PC-3 (cell line): ENCODE results near the gene ARHGAP4. TPM values are rescaled to one million over a fixed set of nuclear protein-coding genes. Genes with fewer than 3 reads are reported as not detected.

ENCODE experiments used
- ATAC-seq: fragments of 200-7000 bp; cut with Tn5 transposase; 2 replicates; pipeline ENCODE4 v1.9.1; 2020; ENCODE audit warnings: mild to moderate bottlenecking, moderate library complexity
- BruUV-seq: library from RNA; stranded (reverse); fragments of 400-500 nt; replicated peaks from 2 replicates; lab custom pipeline; 2021; lab: Mats Ljungman, UMichigan
- CTCF ChIA-PET: fragments of 300-600 bp; sonication (Branson Sonifier 250); formaldehyde crosslinking; loops from one replicate; lab custom pipeline; 2022; ENCODE audit warnings: antibody characterized with exemption; lab: Charles Lee
- POLR2A ChIA-PET: fragments of 300-600 bp; sonication (Branson Sonifier 250); formaldehyde crosslinking; loops from one replicate; lab custom pipeline; 2022; ENCODE audit warnings: antibody characterized with exemption; ENCODE audit not compliant: unreplicated experiment; lab: Charles Lee
- DNase-seq: peaks from one replicate; pipeline ENCODE4 v3.0.0-alpha.2; 2015
- H2AFZ ChIP-seq: fragments of 300-600 bp; sonication (generic); 2 replicates; pipeline ENCODE4 v1.6.0; 2016; ENCODE audit warnings: antibody characterized with exemption, low read length
- H3F3A ChIP-seq: fragments of 300-600 bp; sonication (generic); one replicate; pipeline ENCODE4 v1.6.0; 2017; ENCODE audit warnings: antibody characterized with exemption, low read length, control low read depth, mild to moderate bottlenecking; ENCODE audit not compliant: unreplicated experiment
- H3K27ac ChIP-seq: fragments of 300-600 bp; sonication (generic); 2 replicates; pipeline ENCODE4 v1.5.1; 2016; ENCODE audit warnings: mild to moderate bottlenecking, low read length
- H3K27me3 ChIP-seq: fragments of 300-600 bp; sonication (generic); 2 replicates; pipeline ENCODE4 v1.6.1; 2016; ENCODE audit warnings: low read length, mixed read lengths
- H3K36me3 ChIP-seq: fragments of 300-600 bp; sonication (generic); 2 replicates; pipeline ENCODE4 v1.6.1; 2016; ENCODE audit warnings: low read depth, mixed run types, low read length, mixed read lengths
- H3K4me1 ChIP-seq: fragments of 300-600 bp; sonication (generic); 2 replicates; pipeline ENCODE4 v1.5.1; 2016; ENCODE audit warnings: low read length; ENCODE audit not compliant: insufficient read depth
- H3K4me2 ChIP-seq: fragments of 300-600 bp; sonication (generic); 2 replicates; pipeline ENCODE4 v1.6.0; 2016; ENCODE audit warnings: low read length
- H3K4me3 ChIP-seq: fragments of 300-600 bp; sonication (generic); 2 replicates; pipeline ENCODE4 v1.5.1; 2016; ENCODE audit warnings: mild to moderate bottlenecking, low read length, mixed read lengths
- H3K79me2 ChIP-seq: fragments of 300-600 bp; sonication (generic); 2 replicates; pipeline ENCODE4 v1.6.1; 2017; ENCODE audit warnings: low read length, mixed read lengths
- H3K9ac ChIP-seq: fragments of 300-600 bp; sonication (generic); 2 replicates; pipeline ENCODE4 v1.6.0; 2016; ENCODE audit warnings: mild to moderate bottlenecking, low read length
- H3K9me2 ChIP-seq: fragments of 300-600 bp; sonication (generic); replicated peaks from 2 replicates; pipeline ENCODE4 v1.6.1; 2016; ENCODE audit warnings: mixed run types, low read length, mixed read lengths
- H3K9me3 ChIP-seq: fragments of 300-600 bp; sonication (generic); 2 replicates; pipeline ENCODE4 v1.6.1; 2016; ENCODE audit warnings: low read length, mixed read lengths
- H4K20me1 ChIP-seq: fragments of 300-600 bp; sonication (generic); 2 replicates; pipeline ENCODE4 v1.6.1; 2016; ENCODE audit warnings: low read length, mixed read lengths
- CTCF ChIP-seq: fragments of 300-600 bp; sonication (generic); conservative IDR thresholded peaks from 2 replicates; pipeline ENCODE4 v1.5.1; 2017; ENCODE audit warnings: antibody characterized with exemption, low read depth, mild to moderate bottlenecking, low read length
- EZH2 ChIP-seq: fragments of 300-600 bp; sonication (generic); IDR thresholded peaks from one replicate; pipeline ENCODE4 v1.6.1; 2017; ENCODE audit warnings: antibody characterized with exemption, mild to moderate bottlenecking, low read length; ENCODE audit not compliant: unreplicated experiment
- EZH2phosphoT487 ChIP-seq: fragments of 300-600 bp; sonication (generic); IDR thresholded peaks from 2 replicates; pipeline ENCODE4 v1.6.1; 2018; ENCODE audit warnings: mild to moderate bottlenecking, antibody characterized with exemption, low read length, borderline replicate concordance
- intact Hi-C: fragments of 100-400 bp; cut with micrococcal nuclease; formaldehyde crosslinking; loops from 2 replicates; pipeline ENCODE4 v1.9.0; 2023
- total RNA-seq: library from RNA; depleted of rRNA; stranded (reverse); fragments of >200 nt; gene quantifications from 2 replicates; pipeline ENCODE4 v1.2.3, GENCODE V29; 2014

The ARHGAP4 gene
- total RNA-seq, 1 experiment from 2014 or later, result 4.6 TPM

GRCh38 chrX:153931748-153932147, 5.7 kb upstream of the ARHGAP4 start:
- H3K36me3 ChIP-seq, result peaks cover 11% of the 10 kb centered on the region
- intact Hi-C loops, result no loop called here
- no peaks in the 10 kb centered on the region for H3K9me3 ChIP-seq
- no peaks in the 10 kb centered on the region for H3F3A ChIP-seq
- H3K27ac ChIP-seq, result no peak overlapping the region
- peaks cover 24% of the 10 kb centered on the region for H3K4me1 ChIP-seq
- peaks cover 32% of the 10 kb centered on the region for H3K79me2 ChIP-seq
- ChIA-PET CTCF (no interaction called here), POLR2A (no interaction called here)
- no peak overlapping the region for H3K4me3 ChIP-seq
- no peak for TF ChIP-seq EZH2
- TF ChIP-seq EZH2phosphoT487, result no peak
- no peak for TF ChIP-seq CTCF
- H4K20me1 ChIP-seq, result no peaks in the 10 kb centered on the region
- no peak for ATAC-seq
- H3K9ac ChIP-seq, result no peak overlapping the region
- H3K9me2 ChIP-seq, result no peaks in the 10 kb centered on the region
- BruUV-seq, result no TSS peak
- no peak overlapping the region for H2AFZ ChIP-seq
- no peaks in the 10 kb centered on the region for H3K27me3 ChIP-seq
- DNase-seq, result no peak
- no peak overlapping the region for H3K4me2 ChIP-seq

GRCh38 chrX:153931151-153931550, 5.1 kb upstream of the ARHGAP4 start:
- POLR2A ChIA-PET, result no interaction called here

More at GRCh38 chrX:153931151-153931550, 5.1 kb upstream of the ARHGAP4 start:
- TF ChIP-seq EZH2, result no peak
- no peak for TF ChIP-seq EZH2phosphoT487
- TF ChIP-seq CTCF, result no peak
- Histone ChIP-seq H4K20me1 (no peaks in the 10 kb centered on the region), H3K9me3 (no peaks in the 10 kb centered on the region), H3K36me3 (peaks cover 11% of the 10 kb centered on the region), H3F3A (no peaks in the 10 kb centered on the region), H3K9ac (no peak overlapping the region), H3K4me3 (no peak overlapping the region), H3K9me2 (no peaks in the 10 kb centered on the region), H3K4me2 (no peak overlapping the region), H3K27me3 (no peaks in the 10 kb centered on the region), H3K27ac (no peak overlapping the region), H3K4me1 (peaks cover 26% of the 10 kb centered on the region), H3K79me2 (peaks cover 32% of the 10 kb centered on the region), H2AFZ (no peak overlapping the region)
- no peak for DNase-seq
- CTCF ChIA-PET, result no interaction called here
- no TSS peak for BruUV-seq
- intact Hi-C loops, result no loop called here
- no peak for ATAC-seq
